ENCODE results near the gene ERC2. TPM values are rescaled to one million over a fixed set of nuclear protein-coding genes. Genes with fewer than 3 reads are reported as not detected.

Gene ERC2
- total and polyA plus RNA-seq, 5 donors from 2014 or later, result not detected

GRCh38 chr3:56424336-56424735, 43.9 kb downstream of the ERC2 start:
- Mint-ChIP-seq H3K27ac (no peak overlapping the region), H3K4me3 (no peak overlapping the region), H3K9me3 (peaks cover 0 to 4% (median 2%) of the 10 kb centered on the region in 7 donors), H3K27me3 (peaks cover 4% of the 10 kb centered on the region), H3K36me3 (no peaks in the 10 kb centered on the region), H3K4me1 (no peaks in the 10 kb centered on the region)
- no peak for DNase-seq
- ATAC-seq (ENCODE audit: low read depth in 2 of 2), result no peak
- Histone ChIP-seq H3K4me1 (ENCODE audit: control insufficient read depth, insufficient read depth, low read length, poor library complexity, severe bottlenecking) (no peaks in the 10 kb centered on the region), H3K9me3 (ENCODE audit: control insufficient read depth in 2 of 2, low read length in 2 of 2) (no peaks in the 10 kb centered on the region), H3K4me3 (ENCODE audit: low read depth, low read length) (no peak overlapping the region), H3K27me3 (ENCODE audit: control insufficient read depth, insufficient read depth, low read length) (no peaks in the 10 kb centered on the region), H3K27ac (ENCODE audit: insufficient read depth, low read length, poor library complexity, severe bottlenecking) (no peak overlapping the region), H3K36me3 (ENCODE audit: control insufficient read depth, insufficient read depth, low read length) (no peaks in the 10 kb centered on the region)

GRCh38 chr3:56423661-56424099, 44.6 kb downstream of the ERC2 start:
- ATAC-seq (ENCODE audit: low read depth in 2 of 2) (no peak), DNase-seq (no peak)
- Histone ChIP-seq H3K4me3 (ENCODE audit: low read depth, low read length) (no peak overlapping the region), H3K9me3 (ENCODE audit: control insufficient read depth in 2 of 2, low read length in 2 of 2) (no peaks in the 10 kb centered on the region), H3K36me3 (ENCODE audit: control insufficient read depth, insufficient read depth, low read length) (no peaks in the 10 kb centered on the region), H3K27me3 (ENCODE audit: control insufficient read depth, insufficient read depth, low read length) (no peaks in the 10 kb centered on the region), H3K4me1 (ENCODE audit: control insufficient read depth, insufficient read depth, low read length, poor library complexity, severe bottlenecking) (no peaks in the 10 kb centered on the region), H3K27ac (ENCODE audit: insufficient read depth, low read length, poor library complexity, severe bottlenecking) (no peak overlapping the region)
- Mint-ChIP-seq H3K4me3 (no peak overlapping the region), H3K9me3 (peaks cover 0 to 4% (median 2%) of the 10 kb centered on the region in 7 donors), H3K36me3 (no peaks in the 10 kb centered on the region), H3K4me1 (no peaks in the 10 kb centered on the region), H3K27ac (no peak overlapping the region), H3K27me3 (peaks cover 4% of the 10 kb centered on the region)

- Mint-ChIP-seq H3K36me3 (no peaks in the 10 kb centered on the region), H3K27me3 (peaks cover 4% of the 10 kb centered on the region), H3K27ac (no peak overlapping the region), H3K4me3 (no peak overlapping the region), H3K9me3 (peaks cover 0 to 4% (median 2%) of the 10 kb centered on the region in 7 donors), H3K4me1 (no peaks in the 10 kb centered on the region)
- no peaks in the 10 kb centered on the region for H3K9me3 ChIP-seq (ENCODE audit: control insufficient read depth in 2 of 2, low read length in 2 of 2)
- no peaks in the 10 kb centered on the region for H3K36me3 ChIP-seq (ENCODE audit: control insufficient read depth, insufficient read depth, low read length)
- H3K27me3 ChIP-seq (ENCODE audit: control insufficient read depth, insufficient read depth, low read length), result no peaks in the 10 kb centered on the region
- no peak overlapping the region for H3K27ac ChIP-seq (ENCODE audit: insufficient read depth, low read length, poor library complexity, severe bottlenecking)
- DNase-seq (no peak), ATAC-seq (ENCODE audit: low read depth in 2 of 2) (no peak)
- no peaks in the 10 kb centered on the region for H3K4me1 ChIP-seq (ENCODE audit: control insufficient read depth, insufficient read depth, low read length, poor library complexity, severe bottlenecking)
- no peak overlapping the region for H3K4me3 ChIP-seq (ENCODE audit: low read depth, low read length)
Measured at GRCh38 chr3:56422316-56422715, 46.0 kb downstream of the ERC2 start.

DNA sequence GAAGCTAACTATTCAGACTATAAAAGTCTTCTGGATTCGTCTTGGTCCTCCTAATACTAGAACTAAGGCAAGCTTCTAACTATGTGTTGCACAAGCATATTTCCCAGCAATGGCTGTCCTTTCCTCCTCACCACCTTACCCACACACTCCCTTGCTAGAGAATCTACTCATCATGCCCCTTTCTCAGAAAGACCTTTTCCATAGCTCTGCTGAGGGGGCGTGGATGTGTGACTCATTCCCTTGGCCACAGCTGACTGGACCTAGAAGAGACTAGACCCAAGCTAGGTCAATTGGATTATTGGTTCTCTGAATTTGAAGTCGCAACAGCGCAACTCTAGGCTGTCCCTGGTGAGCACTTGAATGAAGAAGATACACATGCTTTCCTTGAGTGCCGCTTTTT, 47.1 kb downstream of the ERC2 start:
- no peak for ATAC-seq (ENCODE audit: low read depth in 2 of 2)
- Histone ChIP-seq H3K4me3 (ENCODE audit: low read depth, low read length) (no peak overlapping the region), H3K4me1 (ENCODE audit: control insufficient read depth, insufficient read depth, low read length, poor library complexity, severe bottlenecking) (no peaks in the 10 kb centered on the region)

DNA sequence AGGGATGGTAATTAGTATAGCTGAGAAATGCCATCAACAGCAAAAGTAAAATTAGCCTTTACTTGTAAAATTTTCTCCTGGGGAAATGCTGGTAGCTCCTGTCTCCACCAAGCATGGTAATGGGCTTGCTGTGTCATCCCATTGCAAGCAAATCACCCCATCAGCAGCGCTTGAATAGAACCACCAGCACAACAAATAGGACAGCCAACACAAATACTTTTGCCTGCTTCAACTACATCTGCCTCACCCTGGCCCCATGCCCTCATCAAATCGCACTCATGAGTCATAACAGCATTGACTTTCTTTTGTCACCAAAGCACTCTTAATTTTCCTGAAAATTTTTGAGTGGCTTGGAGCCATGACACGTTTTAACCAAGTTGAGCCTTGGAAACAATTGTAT, 52.6 kb downstream of the ERC2 start:
- Mint-ChIP-seq H3K4me3 (no peak overlapping the region), H3K36me3 (no peaks in the 10 kb centered on the region), H3K9me3 (no peaks in the 10 kb centered on the region), H3K27ac (no peak overlapping the region), H3K4me1 (no peaks in the 10 kb centered on the region), H3K27me3 (peaks cover 8% of the 10 kb centered on the region)
- Histone ChIP-seq H3K27me3 (ENCODE audit: control insufficient read depth, insufficient read depth, low read length) (peaks cover 2% of the 10 kb centered on the region), H3K27ac (ENCODE audit: insufficient read depth, low read length, poor library complexity, severe bottlenecking) (no peak overlapping the region), H3K9me3 (ENCODE audit: control insufficient read depth in 2 of 2, low read length in 2 of 2) (no peaks in the 10 kb centered on the region), H3K36me3 (ENCODE audit: control insufficient read depth, insufficient read depth, low read length) (no peaks in the 10 kb centered on the region), H3K4me1 (ENCODE audit: control insufficient read depth, insufficient read depth, low read length, poor library complexity, severe bottlenecking) (no peaks in the 10 kb centered on the region), H3K4me3 (ENCODE audit: low read depth, low read length) (no peak overlapping the region)
- no peak for ATAC-seq (ENCODE audit: low read depth in 2 of 2)
- DNase-seq, result no peak

More for the DNA sequence above, 47.1 kb downstream of the ERC2 start:
- no peaks in the 10 kb centered on the region for H3K4me1 Mint-ChIP-seq
- peaks cover 12% of the 10 kb centered on the region for H3K27me3 Mint-ChIP-seq
- H3K27ac Mint-ChIP-seq, result no peak overlapping the region
- Histone ChIP-seq H3K27ac (ENCODE audit: insufficient read depth, low read length, poor library complexity, severe bottlenecking) (no peak overlapping the region), H3K9me3 (ENCODE audit: control insufficient read depth in 2 of 2, low read length in 2 of 2) (no peaks in the 10 kb centered on the region), H3K27me3 (ENCODE audit: control insufficient read depth, insufficient read depth, low read length) (no peaks in the 10 kb centered on the region), H3K36me3 (ENCODE audit: control insufficient read depth, insufficient read depth, low read length) (no peaks in the 10 kb centered on the region)
- H3K4me3 Mint-ChIP-seq, result no peak overlapping the region
- H3K9me3 Mint-ChIP-seq, result peaks cover 0 to 4% (median 2%) of the 10 kb centered on the region in 7 donors
- no peaks in the 10 kb centered on the region for H3K36me3 Mint-ChIP-seq
- no peak for DNase-seq

DNA sequence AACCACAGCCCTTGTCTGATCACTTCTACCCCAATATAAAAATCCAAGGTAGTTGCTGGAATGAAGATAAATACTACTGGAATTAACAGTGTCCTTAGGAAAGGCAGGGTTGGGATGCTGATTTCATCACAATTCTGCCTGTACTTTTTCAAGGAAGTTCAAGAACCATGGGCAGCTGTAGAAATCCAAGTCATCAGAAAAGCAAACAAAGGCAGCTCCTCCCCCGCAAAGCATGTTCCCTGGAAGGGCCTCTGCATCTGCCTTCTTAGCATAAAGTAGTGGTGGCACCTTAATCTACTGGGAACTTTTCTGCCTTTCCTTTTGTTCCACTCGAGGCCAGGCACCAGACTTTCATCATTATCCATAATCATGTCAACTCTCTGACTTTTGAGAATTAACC, 54.4 kb downstream of the ERC2 start:
- H3K27ac ChIP-seq (ENCODE audit: insufficient read depth, low read length, poor library complexity, severe bottlenecking), result no peak overlapping the region
- no peaks in the 10 kb centered on the region for H3K4me1 ChIP-seq (ENCODE audit: control insufficient read depth, insufficient read depth, low read length, poor library complexity, severe bottlenecking)
- Mint-ChIP-seq H3K27me3 (peaks cover 13% of the 10 kb centered on the region), H3K4me1 (no peaks in the 10 kb centered on the region), H3K9me3 (no peaks in the 10 kb centered on the region), H3K4me3 (no peak overlapping the region), H3K36me3 (no peaks in the 10 kb centered on the region), H3K27ac (no peak overlapping the region)
- no peaks in the 10 kb centered on the region for H3K36me3 ChIP-seq (ENCODE audit: control insufficient read depth, insufficient read depth, low read length)
- no peak overlapping the region for H3K4me3 ChIP-seq (ENCODE audit: low read depth, low read length)
- peaks cover 2% of the 10 kb centered on the region for H3K27me3 ChIP-seq (ENCODE audit: control insufficient read depth, insufficient read depth, low read length)
- ATAC-seq (ENCODE audit: low read depth in 2 of 2) (no peak), DNase-seq (no peak)
- H3K9me3 ChIP-seq (ENCODE audit: control insufficient read depth in 2 of 2, low read length in 2 of 2), result no peaks in the 10 kb centered on the region

DNA sequence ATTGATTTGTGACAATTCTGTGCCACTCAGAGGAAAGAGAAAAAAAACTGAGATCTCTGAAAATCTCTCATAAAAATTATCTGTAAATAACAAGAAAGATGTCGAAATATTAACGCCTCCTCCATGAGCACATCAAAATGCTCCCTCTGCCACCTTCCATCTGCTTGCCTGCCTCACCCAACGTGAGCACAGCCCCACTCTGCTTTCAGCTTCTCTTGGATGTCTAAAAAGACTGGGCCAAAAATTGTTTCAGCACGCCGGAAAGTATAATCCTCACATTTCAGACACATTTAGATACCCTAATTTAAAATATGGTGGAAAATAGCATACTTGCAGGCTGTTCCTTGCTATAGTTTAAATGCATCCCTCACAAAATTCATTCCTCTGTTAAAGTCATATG, 57.1 kb downstream of the ERC2 start:
- H3K4me3 Mint-ChIP-seq, result no peak overlapping the region
- ATAC-seq (ENCODE audit: low read depth in 2 of 2) (no peak), DNase-seq (no peak)
- H3K4me1 Mint-ChIP-seq, result no peaks in the 10 kb centered on the region
- Histone ChIP-seq H3K36me3 (ENCODE audit: control insufficient read depth, insufficient read depth, low read length) (no peaks in the 10 kb centered on the region), H3K27me3 (ENCODE audit: control insufficient read depth, insufficient read depth, low read length) (peaks cover 2% of the 10 kb centered on the region), H3K9me3 (ENCODE audit: control insufficient read depth in 2 of 2, low read length in 2 of 2) (no peaks in the 10 kb centered on the region), H3K27ac (ENCODE audit: insufficient read depth, low read length, poor library complexity, severe bottlenecking) (no peak overlapping the region), H3K4me3 (ENCODE audit: low read depth, low read length) (no peak overlapping the region), H3K4me1 (ENCODE audit: control insufficient read depth, insufficient read depth, low read length, poor library complexity, severe bottlenecking) (no peaks in the 10 kb centered on the region)
- H3K36me3 Mint-ChIP-seq, result no peaks in the 10 kb centered on the region
- H3K27ac Mint-ChIP-seq, result no peak overlapping the region
- H3K27me3 Mint-ChIP-seq, result peaks cover 8% of the 10 kb centered on the region
- no peaks in the 10 kb centered on the region for H3K9me3 Mint-ChIP-seq

DNA sequence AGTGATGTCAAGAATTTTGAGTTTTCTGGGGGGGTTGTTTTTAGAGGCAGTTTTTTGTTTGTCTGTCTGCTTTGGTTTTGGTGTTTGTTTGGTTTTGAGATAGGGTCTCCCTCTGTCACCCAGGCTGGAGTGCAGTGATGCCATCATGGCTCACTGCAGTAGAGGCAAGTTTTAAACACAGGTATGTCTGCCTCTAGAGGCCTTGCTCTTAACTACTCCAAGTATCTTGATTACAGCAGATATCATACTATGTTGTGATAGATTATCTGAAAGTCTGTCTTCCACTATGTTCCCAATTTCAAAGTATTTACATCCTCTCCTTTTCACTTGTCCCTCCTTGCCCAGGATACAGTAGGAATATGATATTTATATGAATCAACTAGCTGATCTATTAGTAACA, 57.7 kb downstream of the ERC2 start:
- Mint-ChIP-seq H3K9me3 (no peaks in the 10 kb centered on the region), H3K27me3 (peaks cover 8% of the 10 kb centered on the region), H3K4me3 (no peak overlapping the region), H3K27ac (no peak overlapping the region), H3K4me1 (no peaks in the 10 kb centered on the region), H3K36me3 (no peaks in the 10 kb centered on the region)
- H3K27ac ChIP-seq (ENCODE audit: insufficient read depth, low read length, poor library complexity, severe bottlenecking), result no peak overlapping the region
- DNase-seq (no peak), ATAC-seq (ENCODE audit: low read depth in 2 of 2) (no peak)
- no peaks in the 10 kb centered on the region for H3K4me1 ChIP-seq (ENCODE audit: control insufficient read depth, insufficient read depth, low read length, poor library complexity, severe bottlenecking)
- no peaks in the 10 kb centered on the region for H3K9me3 ChIP-seq (ENCODE audit: control insufficient read depth in 2 of 2, low read length in 2 of 2)
- H3K27me3 ChIP-seq (ENCODE audit: control insufficient read depth, insufficient read depth, low read length), result peaks cover 2% of the 10 kb centered on the region
- H3K36me3 ChIP-seq (ENCODE audit: control insufficient read depth, insufficient read depth, low read length), result no peaks in the 10 kb centered on the region
- no peak overlapping the region for H3K4me3 ChIP-seq (ENCODE audit: low read depth, low read length)

All from CD4-positive, CD25-positive, alpha-beta regulatory T cell (primary cell).